ENCODE data around the gene TSPAN1.

Gene TSPAN1

GRCh38 chr1:46187106-46187869 is 12.4 kb downstream of the TSPAN1 start:
- DNase-seq (ENCODE audit: low spot score) = no peak

- no peak for DNase-seq (ENCODE audit: low spot score)
Measured at GRCh38 chr1:46188295-46189030, 13.6 kb downstream of the TSPAN1 start.

- no peak for DNase-seq (ENCODE audit: low spot score)
Measured at GRCh38 chr1:46190539-46190938, 15.7 kb downstream of the TSPAN1 start.

GRCh38 chr1:46191033-46191701 is 16.3 kb downstream of the TSPAN1 start:
- no peak for DNase-seq (ENCODE audit: low spot score)

GRCh38 chr1:46192171-46192570 is 17.3 kb downstream of the TSPAN1 start:
- no peak for DNase-seq (ENCODE audit: low spot score)

- DNase-seq (ENCODE audit: low spot score) = no peak
Measured at GRCh38 chr1:46193285-46193684, 18.4 kb downstream of the TSPAN1 start.

GRCh38 chr1:46193984-46194570 is 19.2 kb downstream of the TSPAN1 start:
- no peak for DNase-seq (ENCODE audit: low spot score)

- no peak for DNase-seq (ENCODE audit: low spot score)
Measured at GRCh38 chr1:46194641-46195193, 19.8 kb downstream of the TSPAN1 start.

- DNase-seq (ENCODE audit: low spot score) = no peak
Measured at GRCh38 chr1:46196609-46197008, 21.7 kb downstream of the TSPAN1 start.

- no peak for DNase-seq (ENCODE audit: low spot score)
Measured at GRCh38 chr1:46197560-46197963, 22.7 kb downstream of the TSPAN1 start.

- DNase-seq (ENCODE audit: low spot score) = peak; percentile 60
Measured at GRCh38 chr1:46197964-46198811, 23.3 kb downstream of the TSPAN1 start, which contains the start of gene POMGNT1. TSS of gene POMGNT1 (minus strand) at chr1:46198434. CDS start at chr1:46197821, 613 bp downstream.

GRCh38 chr1:46199233-46199749 is 24.4 kb downstream of the TSPAN1 start:
- DNase-seq (ENCODE audit: low spot score) = no peak

GRCh38 chr1:46203738-46204405 is 29.0 kb downstream of the TSPAN1 start:
- no peak for DNase-seq (ENCODE audit: low spot score)

GRCh38 chr1:46204406-46204742 is 29.5 kb downstream of the TSPAN1 start:
- DNase-seq (ENCODE audit: low spot score) = no peak

- DNase-seq (ENCODE audit: low spot score) = no peak
Measured at GRCh38 chr1:46205141-46205540, 30.3 kb downstream of the TSPAN1 start.

- no peak for DNase-seq (ENCODE audit: low spot score)
Measured at GRCh38 chr1:46205791-46206190, 30.9 kb downstream of the TSPAN1 start.

GRCh38 chr1:46206399-46206798 is 31.5 kb downstream of the TSPAN1 start:
- no peak for DNase-seq (ENCODE audit: low spot score)

- no peak for DNase-seq (ENCODE audit: low spot score)
Measured at GRCh38 chr1:46210561-46210960, 35.7 kb downstream of the TSPAN1 start.

- no peak for DNase-seq (ENCODE audit: low spot score)
Measured at GRCh38 chr1:46211051-46211450, 36.2 kb downstream of the TSPAN1 start.

- DNase-seq (ENCODE audit: low spot score) = no peak
Measured at GRCh38 chr1:46215504-46215903, 40.6 kb downstream of the TSPAN1 start.
